ENCODE results near the gene GLOD4. TPM values are rescaled to one million over a fixed set of nuclear protein-coding genes. Genes with fewer than 3 reads are reported as not detected.
A peak's percentile ranks its signal among the peaks of the same experiment; 100 is the strongest.

GLOD4 gene
- polyA plus RNA-seq, 1 donor from 2014 or later = 235 TPM

DNA sequence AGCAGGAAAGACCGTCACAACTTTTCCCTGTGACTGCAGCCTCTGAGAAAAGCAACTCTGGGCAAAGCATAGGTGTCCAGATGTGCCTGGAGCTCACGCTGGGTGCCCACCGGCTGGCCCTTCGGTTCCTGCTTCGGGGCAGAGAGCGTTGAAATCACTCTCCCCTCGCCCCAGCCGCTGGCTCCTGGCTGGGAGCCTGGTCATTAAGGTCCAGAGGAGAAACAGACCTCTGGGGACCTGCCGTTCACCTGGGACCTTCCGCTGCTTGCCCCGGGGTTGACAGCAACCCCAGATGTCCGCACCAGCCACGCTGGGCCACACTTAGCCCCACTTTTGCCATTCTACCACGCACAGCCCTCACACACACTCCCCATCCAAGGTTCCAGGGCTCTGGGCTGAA lies 13.2 kb upstream of the GLOD4 start:
- no peaks in the 10 kb centered on the region for H3K27me3 ChIP-seq (ENCODE audit: insufficient read depth, low read depth, low read length)
- H3F3A ChIP-seq (ENCODE audit: insufficient read depth, low read length, poor library complexity, severe bottlenecking) = no peaks in the 10 kb centered on the region
- H3K4me2 ChIP-seq (ENCODE audit: low read length) = no peak overlapping the region
- no peaks in the 10 kb centered on the region for H3K9me2 ChIP-seq (ENCODE audit: insufficient read depth, low read length)
- TF ChIP-seq EP300 (conservative IDR thresholded peaks at IDR 0.05; ENCODE audit: poor library complexity, severe bottlenecking) = no peak
- TF ChIP-seq EZH2 (IDR thresholded peaks at IDR 0.05; ENCODE audit: borderline replicate concordance, insufficient read depth, low read length, poor library complexity, severe bottlenecking) = no peak
- TF ChIP-seq POLR2AphosphoS5 (IDR thresholded peaks at IDR 0.05) = no peak
- no peak for TF ChIP-seq RAD21 (conservative IDR thresholded peaks at IDR 0.05)
- TF ChIP-seq SMC3 (conservative IDR thresholded peaks at IDR 0.05; ENCODE audit: poor library complexity) = no peak
- no peak for TF ChIP-seq TAF1 (IDR thresholded peaks at IDR 0.05; ENCODE audit: low read depth)
- TF ChIP-seq, protein P1, sequence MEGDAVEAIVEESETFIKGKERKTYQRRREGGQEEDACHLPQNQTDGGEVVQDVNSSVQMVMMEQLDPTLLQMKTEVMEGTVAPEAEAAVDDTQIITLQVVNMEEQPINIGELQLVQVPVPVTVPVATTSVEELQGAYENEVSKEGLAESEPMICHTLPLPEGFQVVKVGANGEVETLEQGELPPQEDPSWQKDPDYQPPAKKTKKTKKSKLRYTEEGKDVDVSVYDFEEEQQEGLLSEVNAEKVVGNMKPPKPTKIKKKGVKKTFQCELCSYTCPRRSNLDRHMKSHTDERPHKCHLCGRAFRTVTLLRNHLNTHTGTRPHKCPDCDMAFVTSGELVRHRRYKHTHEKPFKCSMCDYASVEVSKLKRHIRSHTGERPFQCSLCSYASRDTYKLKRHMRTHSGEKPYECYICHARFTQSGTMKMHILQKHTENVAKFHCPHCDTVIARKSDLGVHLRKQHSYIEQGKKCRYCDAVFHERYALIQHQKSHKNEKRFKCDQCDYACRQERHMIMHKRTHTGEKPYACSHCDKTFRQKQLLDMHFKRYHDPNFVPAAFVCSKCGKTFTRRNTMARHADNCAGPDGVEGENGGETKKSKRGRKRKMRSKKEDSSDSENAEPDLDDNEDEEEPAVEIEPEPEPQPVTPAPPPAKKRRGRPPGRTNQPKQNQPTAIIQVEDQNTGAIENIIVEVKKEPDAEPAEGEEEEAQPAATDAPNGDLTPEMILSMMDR (IDR thresholded peaks at IDR 0.05; ENCODE audit: poor library complexity, severe bottlenecking) = no peak
- TF ChIP-seq MXI1 (conservative IDR thresholded peaks at IDR 0.05; ENCODE audit: poor library complexity, severe bottlenecking) = no peak
- TF ChIP-seq, protein P2, sequence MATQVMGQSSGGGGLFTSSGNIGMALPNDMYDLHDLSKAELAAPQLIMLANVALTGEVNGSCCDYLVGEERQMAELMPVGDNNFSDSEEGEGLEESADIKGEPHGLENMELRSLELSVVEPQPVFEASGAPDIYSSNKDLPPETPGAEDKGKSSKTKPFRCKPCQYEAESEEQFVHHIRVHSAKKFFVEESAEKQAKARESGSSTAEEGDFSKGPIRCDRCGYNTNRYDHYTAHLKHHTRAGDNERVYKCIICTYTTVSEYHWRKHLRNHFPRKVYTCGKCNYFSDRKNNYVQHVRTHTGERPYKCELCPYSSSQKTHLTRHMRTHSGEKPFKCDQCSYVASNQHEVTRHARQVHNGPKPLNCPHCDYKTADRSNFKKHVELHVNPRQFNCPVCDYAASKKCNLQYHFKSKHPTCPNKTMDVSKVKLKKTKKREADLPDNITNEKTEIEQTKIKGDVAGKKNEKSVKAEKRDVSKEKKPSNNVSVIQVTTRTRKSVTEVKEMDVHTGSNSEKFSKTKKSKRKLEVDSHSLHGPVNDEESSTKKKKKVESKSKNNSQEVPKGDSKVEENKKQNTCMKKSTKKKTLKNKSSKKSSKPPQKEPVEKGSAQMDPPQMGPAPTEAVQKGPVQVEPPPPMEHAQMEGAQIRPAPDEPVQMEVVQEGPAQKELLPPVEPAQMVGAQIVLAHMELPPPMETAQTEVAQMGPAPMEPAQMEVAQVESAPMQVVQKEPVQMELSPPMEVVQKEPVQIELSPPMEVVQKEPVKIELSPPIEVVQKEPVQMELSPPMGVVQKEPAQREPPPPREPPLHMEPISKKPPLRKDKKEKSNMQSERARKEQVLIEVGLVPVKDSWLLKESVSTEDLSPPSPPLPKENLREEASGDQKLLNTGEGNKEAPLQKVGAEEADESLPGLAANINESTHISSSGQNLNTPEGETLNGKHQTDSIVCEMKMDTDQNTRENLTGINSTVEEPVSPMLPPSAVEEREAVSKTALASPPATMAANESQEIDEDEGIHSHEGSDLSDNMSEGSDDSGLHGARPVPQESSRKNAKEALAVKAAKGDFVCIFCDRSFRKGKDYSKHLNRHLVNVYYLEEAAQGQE (IDR thresholded peaks at IDR 0.05; ENCODE audit: borderline replicate concordance) = no peak
- no peaks in the 10 kb centered on the region for H3K36me3 ChIP-seq (ENCODE audit: insufficient read depth, low read length)
- peak overlapping the region; percentile 56 for H3K9ac ChIP-seq (ENCODE audit: low read length)
- no peak overlapping the region for H3K4me3 ChIP-seq (ENCODE audit: low read length)
- no peaks in the 10 kb centered on the region for H3K79me2 ChIP-seq (replicated peaks; ENCODE audit: insufficient read depth, low read length)
- no peak overlapping the region for H2AFZ ChIP-seq (ENCODE audit: low read depth, low read length)
- H3K27ac ChIP-seq (ENCODE audit: low read length) = peak overlapping the region; percentile 76
- no peaks in the 10 kb centered on the region for H4K20me1 ChIP-seq (ENCODE audit: insufficient read depth)
- no peaks in the 10 kb centered on the region for H3K9me3 ChIP-seq (ENCODE audit: low read length)

DNA sequence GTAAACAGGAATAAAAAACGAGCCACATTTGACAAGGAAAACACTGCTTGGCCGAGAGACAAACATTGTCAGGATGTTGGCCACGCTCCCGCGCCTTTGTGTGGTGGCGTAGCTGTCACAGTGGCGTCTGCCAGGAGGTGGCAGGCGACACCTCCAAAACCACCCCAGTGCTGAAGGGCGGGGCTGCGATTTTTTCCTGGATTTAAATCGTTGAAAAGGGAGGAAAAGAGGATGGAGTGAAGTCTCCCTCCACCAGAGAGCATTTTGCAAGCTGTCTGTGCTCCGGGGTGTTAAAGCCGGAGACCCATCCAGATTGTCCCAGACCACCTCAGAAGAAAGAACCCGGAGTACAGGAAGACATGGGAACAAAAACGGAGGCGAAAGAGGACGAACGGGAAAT lies 12.8 kb upstream of the GLOD4 start:
- H3K27ac ChIP-seq (ENCODE audit: low read length) = peak overlapping the region; percentile 76
- H3K9me3 ChIP-seq (ENCODE audit: low read length) = no peaks in the 10 kb centered on the region
- peak overlapping the region; percentile 56 for H3K9ac ChIP-seq (ENCODE audit: low read length)
- no peak overlapping the region for H2AFZ ChIP-seq (ENCODE audit: low read depth, low read length)
- no peaks in the 10 kb centered on the region for H3F3A ChIP-seq (ENCODE audit: insufficient read depth, low read length, poor library complexity, severe bottlenecking)
- H3K9me2 ChIP-seq (ENCODE audit: insufficient read depth, low read length) = no peaks in the 10 kb centered on the region
- TF ChIP-seq, protein P1 (IDR thresholded peaks at IDR 0.05; ENCODE audit: poor library complexity, severe bottlenecking) = peak; percentile 96
- TF ChIP-seq EP300 (conservative IDR thresholded peaks at IDR 0.05; ENCODE audit: poor library complexity, severe bottlenecking) = peak; percentile 31
- peak; percentile 39 for TF ChIP-seq MXI1 (conservative IDR thresholded peaks at IDR 0.05; ENCODE audit: poor library complexity, severe bottlenecking)
- peak; percentile 99 for TF ChIP-seq SMC3 (conservative IDR thresholded peaks at IDR 0.05; ENCODE audit: poor library complexity)
- TF ChIP-seq POLR2AphosphoS5 (IDR thresholded peaks at IDR 0.05) = no peak
- TF ChIP-seq RAD21 (conservative IDR thresholded peaks at IDR 0.05) = peak; percentile 96
- TF ChIP-seq EZH2 (IDR thresholded peaks at IDR 0.05; ENCODE audit: borderline replicate concordance, insufficient read depth, low read length, poor library complexity, severe bottlenecking) = no peak
- TF ChIP-seq, protein P2 (IDR thresholded peaks at IDR 0.05; ENCODE audit: borderline replicate concordance) = peak; percentile 36
- TF ChIP-seq TAF1 (IDR thresholded peaks at IDR 0.05; ENCODE audit: low read depth) = peak; percentile 33
- no peaks in the 10 kb centered on the region for H4K20me1 ChIP-seq (ENCODE audit: insufficient read depth)
- no peak overlapping the region for H3K4me2 ChIP-seq (ENCODE audit: low read length)
- no peaks in the 10 kb centered on the region for H3K27me3 ChIP-seq (ENCODE audit: insufficient read depth, low read depth, low read length)
- no peaks in the 10 kb centered on the region for H3K36me3 ChIP-seq (ENCODE audit: insufficient read depth, low read length)
- no peak overlapping the region for H3K4me3 ChIP-seq (ENCODE audit: low read length)
- H3K79me2 ChIP-seq (replicated peaks; ENCODE audit: insufficient read depth, low read length) = no peaks in the 10 kb centered on the region
